ENCODE data around the gene FAM78A. TPM values are rescaled to one million over a fixed set of nuclear protein-coding genes. Genes with fewer than 3 reads are reported as not detected.

The FAM78A gene
- total and polyA plus RNA-seq, 2 donors (not counting 1 experiment from before 2014, with no cell fraction given), result 42.9 to 58.3 TPM

DNA sequence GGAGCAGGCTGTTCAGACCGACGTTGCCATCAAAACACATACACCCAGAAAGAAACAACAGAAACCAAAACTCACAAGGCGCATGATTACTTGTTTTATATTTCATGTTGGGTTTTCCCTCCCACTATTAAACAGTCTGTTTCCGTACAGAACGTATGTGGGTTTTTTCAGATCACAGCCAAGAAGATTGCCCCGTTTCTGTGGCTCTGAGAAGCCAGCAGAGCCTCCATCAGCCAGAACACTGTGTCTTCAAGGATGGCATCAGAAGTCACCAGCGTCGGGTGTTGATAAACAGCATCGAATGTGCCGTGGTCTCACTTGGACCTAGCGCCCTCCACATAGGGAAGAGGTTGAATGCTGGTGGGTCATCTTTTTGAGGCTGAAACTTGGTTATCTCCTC, 42.8 kb downstream of the FAM78A start:
- TF ChIP-seq EZH2 (IDR thresholded peaks at IDR 0.05; ENCODE audit: borderline replicate concordance, insufficient read depth, low read depth, low read length, poor library complexity, severe bottlenecking), result no peak
- TF ChIP-seq, protein P1, sequence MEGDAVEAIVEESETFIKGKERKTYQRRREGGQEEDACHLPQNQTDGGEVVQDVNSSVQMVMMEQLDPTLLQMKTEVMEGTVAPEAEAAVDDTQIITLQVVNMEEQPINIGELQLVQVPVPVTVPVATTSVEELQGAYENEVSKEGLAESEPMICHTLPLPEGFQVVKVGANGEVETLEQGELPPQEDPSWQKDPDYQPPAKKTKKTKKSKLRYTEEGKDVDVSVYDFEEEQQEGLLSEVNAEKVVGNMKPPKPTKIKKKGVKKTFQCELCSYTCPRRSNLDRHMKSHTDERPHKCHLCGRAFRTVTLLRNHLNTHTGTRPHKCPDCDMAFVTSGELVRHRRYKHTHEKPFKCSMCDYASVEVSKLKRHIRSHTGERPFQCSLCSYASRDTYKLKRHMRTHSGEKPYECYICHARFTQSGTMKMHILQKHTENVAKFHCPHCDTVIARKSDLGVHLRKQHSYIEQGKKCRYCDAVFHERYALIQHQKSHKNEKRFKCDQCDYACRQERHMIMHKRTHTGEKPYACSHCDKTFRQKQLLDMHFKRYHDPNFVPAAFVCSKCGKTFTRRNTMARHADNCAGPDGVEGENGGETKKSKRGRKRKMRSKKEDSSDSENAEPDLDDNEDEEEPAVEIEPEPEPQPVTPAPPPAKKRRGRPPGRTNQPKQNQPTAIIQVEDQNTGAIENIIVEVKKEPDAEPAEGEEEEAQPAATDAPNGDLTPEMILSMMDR (IDR thresholded peaks at IDR 0.05), result no peak
- Histone ChIP-seq H3K4me2 (replicated peaks; ENCODE audit: low read depth, low read length, poor library complexity, severe bottlenecking) (no peak overlapping the region), H2AFZ (ENCODE audit: insufficient read depth, low read depth, low read length, poor library complexity, severe bottlenecking) (no peak overlapping the region), H3K9me3 (ENCODE audit: control extremely low read depth in 1 of 3, control insufficient read depth in 2 of 3, insufficient read depth in 1 of 3, low read length in 2 of 3) (no peaks in the 10 kb centered on the region), H3K36me3 (replicated peaks in 1 of 2; ENCODE audit: control extremely low read depth in 1 of 2, control insufficient read depth in 1 of 2, extremely low read depth in 1 of 2, insufficient read depth in 2 of 2, low read length in 1 of 2) (peaks cover 0 to 45% of the 10 kb centered on the region in 2 experiments), H3K27me3 (replicated peaks in 1 of 4; ENCODE audit: control extremely low read depth in 1 of 4, control insufficient read depth in 3 of 4, insufficient read depth in 4 of 4, low read length in 3 of 4) (no peaks in the 10 kb centered on the region), H3K9ac (ENCODE audit: low read length) (no peak overlapping the region), H3K79me2 (ENCODE audit: control insufficient read depth, insufficient read depth, low read length) (no peaks in the 10 kb centered on the region), H3K27ac (ENCODE audit: low read length in 2 of 2) (no peak overlapping the region), H4K20me1 (ENCODE audit: control insufficient read depth, insufficient read depth, low read length, poor library complexity, severe bottlenecking) (no peaks in the 10 kb centered on the region), H3K4me3 (ENCODE audit: control extremely low read depth in 1 of 5, extremely low read depth in 1 of 5, insufficient read depth in 1 of 5, low read depth in 2 of 5, low read length in 4 of 5) (no peak overlapping the region), H3K4me1 (ENCODE audit: control insufficient read depth in 2 of 2, insufficient read depth in 2 of 2, low read length in 2 of 2) (peaks cover 10 to 14% of the 10 kb centered on the region in 2 donors)
- ATAC-seq (ENCODE audit: low read depth), result no peak
- H3K4me3 Mint-ChIP-seq, result no peak overlapping the region
- ChIA-PET CTCF (no interaction called here), POLR2A (no interaction called here)
- no peak for DNase-seq
- intact Hi-C loops (cut with micrococcal nuclease), result no loop called here
- H3K27ac Mint-ChIP-seq, result no peak overlapping the region
- no peaks in the 10 kb centered on the region for H3K27me3 Mint-ChIP-seq
- 99% methylated on average over 5 of the region's 11 CpGs for WGBS (ENCODE audit: insufficient coverage)
- H3K4me1 Mint-ChIP-seq, result peaks cover 8% of the 10 kb centered on the region
- no peaks in the 10 kb centered on the region for H3K9me3 Mint-ChIP-seq (ENCODE audit: insufficient read depth)

DNA sequence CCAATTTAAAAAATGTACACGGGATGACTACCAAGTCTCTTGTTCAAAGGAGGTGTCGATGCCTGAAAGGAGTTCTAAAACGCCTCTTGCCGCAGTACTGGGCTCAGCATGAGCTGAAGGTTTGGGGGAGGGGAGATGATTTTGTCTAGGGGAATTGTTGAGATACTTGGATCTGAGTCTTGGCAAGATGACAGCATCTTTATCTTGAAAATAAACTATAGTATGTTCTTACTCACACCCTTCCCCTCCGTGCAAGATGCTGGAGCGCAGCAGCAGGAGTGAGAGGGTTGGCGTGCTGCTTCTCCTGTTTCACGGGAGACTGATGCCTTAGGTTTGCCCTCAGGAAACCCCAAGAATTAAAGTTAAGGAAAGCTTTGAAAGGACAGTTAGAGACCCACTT, 47.3 kb downstream of the FAM78A start:
- Histone ChIP-seq H3K27me3 (replicated peaks in 1 of 4; ENCODE audit: control extremely low read depth in 1 of 4, control insufficient read depth in 3 of 4, insufficient read depth in 4 of 4, low read length in 3 of 4) (no peaks in the 10 kb centered on the region), H3K27ac (ENCODE audit: low read length in 2 of 2) (no peak overlapping the region), H4K20me1 (ENCODE audit: control insufficient read depth, insufficient read depth, low read length, poor library complexity, severe bottlenecking) (no peaks in the 10 kb centered on the region), H3K79me2 (ENCODE audit: control insufficient read depth, insufficient read depth, low read length) (no peaks in the 10 kb centered on the region), H3K4me1 (ENCODE audit: control insufficient read depth in 2 of 2, insufficient read depth in 2 of 2, low read length in 2 of 2) (peaks cover 14 to 22% of the 10 kb centered on the region in 2 donors), H3K4me2 (replicated peaks; ENCODE audit: low read depth, low read length, poor library complexity, severe bottlenecking) (no peak overlapping the region), H2AFZ (ENCODE audit: insufficient read depth, low read depth, low read length, poor library complexity, severe bottlenecking) (no peak overlapping the region), H3K9ac (ENCODE audit: low read length) (no peak overlapping the region), H3K4me3 (ENCODE audit: control extremely low read depth in 1 of 5, extremely low read depth in 1 of 5, insufficient read depth in 1 of 5, low read depth in 2 of 5, low read length in 4 of 5) (peak overlapping the region in 1 of 5 experiments; percentile 49), H3K9me3 (ENCODE audit: control extremely low read depth in 1 of 3, control insufficient read depth in 2 of 3, insufficient read depth in 1 of 3, low read length in 2 of 3) (no peaks in the 10 kb centered on the region), H3K36me3 (replicated peaks in 1 of 2; ENCODE audit: control extremely low read depth in 1 of 2, control insufficient read depth in 1 of 2, extremely low read depth in 1 of 2, insufficient read depth in 2 of 2, low read length in 1 of 2) (peaks cover 0 to 49% of the 10 kb centered on the region in 2 experiments)
- WGBS (ENCODE audit: insufficient coverage), result 72% methylated on average over 6 of the region's 8 CpGs
- Mint-ChIP-seq H3K4me3 (no peak overlapping the region), H3K27ac (no peak overlapping the region), H3K27me3 (no peaks in the 10 kb centered on the region), H3K9me3 (ENCODE audit: insufficient read depth) (no peaks in the 10 kb centered on the region), H3K4me1 (peaks cover 14% of the 10 kb centered on the region)
- ChIA-PET POLR2A (no interaction called here), CTCF (interaction anchor here (1.0 to 1.5 kb wide), 3 partner anchors 8 to 60 kb away, joined by 3 to 5 read pairs (median 5); partner anchors contain the start of gene PLPP7)
- TF ChIP-seq, protein P1 (IDR thresholded peaks at IDR 0.05), result no peak
- TF ChIP-seq EZH2 (IDR thresholded peaks at IDR 0.05; ENCODE audit: borderline replicate concordance, insufficient read depth, low read depth, low read length, poor library complexity, severe bottlenecking), result no peak
- no peak for DNase-seq
- intact Hi-C loops (cut with micrococcal nuclease), result no loop called here
- ATAC-seq (ENCODE audit: low read depth), result no peak

Measured in B cell (primary cell).